Lung (tissue), 12 donors: Measurements from ENCODE around the gene MAPKAPK3. TPM values are rescaled to one million over a fixed set of nuclear protein-coding genes. Genes with fewer than 3 reads are reported as not detected.
A peak's percentile ranks its signal among the peaks of the same experiment; 100 is the strongest.

Experiments
- ATAC-seq: fragments of 200-7000 bp; cut with Tn5 transposase; one replicate; pipeline ENCODE4 v1.9.1; 2020; ENCODE audit warnings: moderate number of reproducible peaks; ENCODE audit not compliant: insufficient read depth, low FRiP score
- DNase-seq, 3 donors: peaks; one replicate each; pipeline ENCODE4 v3.0.0-alpha.2; 2013 to 2017
- H3K27ac ChIP-seq, 2 donors: one replicate each; pipeline ENCODE4 v1.5.1; 2013; ENCODE audit warnings: mild to moderate bottlenecking in 2 of 2, moderate library complexity in 2 of 2, control low read depth in 1 of 2, inconsistent platforms in 1 of 2, low read depth in 1 of 2, low read length in 1 of 2
- H3K27me3 ChIP-seq, 3 donors: one replicate each; pipeline ENCODE4 v1.5.1; 2013; ENCODE audit warnings: low read length in 2 of 3; ENCODE audit not compliant: control insufficient read depth in 3 of 3, insufficient read depth in 3 of 3
- H3K36me3 ChIP-seq, 4 donors: one replicate each; pipeline ENCODE4 v1.5.1; 2013; ENCODE audit warnings: low read length in 4 of 4, mild to moderate bottlenecking in 1 of 4, moderate library complexity in 1 of 4; ENCODE audit not compliant: control insufficient read depth in 4 of 4, insufficient read depth in 4 of 4
- H3K4me1 ChIP-seq, 5 donors: one replicate each; pipeline ENCODE4 v1.5.1; 2013; ENCODE audit warnings: low read length in 5 of 5, mild to moderate bottlenecking in 2 of 5, moderate library complexity in 1 of 5; ENCODE audit not compliant: control insufficient read depth in 5 of 5, insufficient read depth in 5 of 5
- H3K4me3 ChIP-seq: one replicate; pipeline ENCODE4 v1.5.1; 2013; ENCODE audit warnings: mild to moderate bottlenecking, control low read depth, moderate library complexity
- H3K9ac ChIP-seq, 2 donors: one replicate each; pipeline ENCODE4 v1.5.1; 2013; ENCODE audit warnings: low read length in 2 of 2, control low read depth in 1 of 2; ENCODE audit not compliant: insufficient read depth in 1 of 2
- H3K9me3 ChIP-seq, 4 donors: one replicate each; pipeline ENCODE4 v1.5.1; 2013; ENCODE audit warnings: low read length in 3 of 4, mild to moderate bottlenecking in 1 of 4, moderate library complexity in 1 of 4; ENCODE audit not compliant: control insufficient read depth in 4 of 4, insufficient read depth in 3 of 4
- WGBS, 2 donors: extraction: QIAGEN DNeasy Blood & Tissue Kit; methylation state at CpG; one replicate each; pipeline ENCODE4 v1.1.7; 2013; 5-methylcytosine and 5-hydroxymethylcytosine counted together
- polyA plus RNA-seq, 2 donors: library from polyadenylated mRNA; stranded (reverse); fragments of 200-250 nt; gene quantifications; one replicate each; pipeline ENCODE4 v1.2.1, GENCODE V29; 2013
- total RNA-seq, 2 donors: library from RNA; depleted of rRNA in 1 of 2; stranded (reverse); fragments of >200 nt in 1 of 2; gene quantifications; one replicate each; pipeline ENCODE4 v1.2.1, GENCODE V29; 2014 to 2021
- TF ChIP-seq, protein P1 (sequence below): IDR thresholded peaks from 2 replicates; pipeline ENCODE4 v1.5.1; 2012; ENCODE audit warnings: mild to moderate bottlenecking; ENCODE audit errors: control extremely low read depth, extremely low read depth
- donor health status: control.
- donor health status: control.
- donor health status: Bipolar disorder and iron deficiency.
- donor health status: healthy.
- donor health status: DM: yes; HTN: yes; CAD: no.

Gene MAPKAPK3
- total and polyA plus RNA-seq, 4 donors = 23.6 to 96.1 (median 71.4) TPM

DNA sequence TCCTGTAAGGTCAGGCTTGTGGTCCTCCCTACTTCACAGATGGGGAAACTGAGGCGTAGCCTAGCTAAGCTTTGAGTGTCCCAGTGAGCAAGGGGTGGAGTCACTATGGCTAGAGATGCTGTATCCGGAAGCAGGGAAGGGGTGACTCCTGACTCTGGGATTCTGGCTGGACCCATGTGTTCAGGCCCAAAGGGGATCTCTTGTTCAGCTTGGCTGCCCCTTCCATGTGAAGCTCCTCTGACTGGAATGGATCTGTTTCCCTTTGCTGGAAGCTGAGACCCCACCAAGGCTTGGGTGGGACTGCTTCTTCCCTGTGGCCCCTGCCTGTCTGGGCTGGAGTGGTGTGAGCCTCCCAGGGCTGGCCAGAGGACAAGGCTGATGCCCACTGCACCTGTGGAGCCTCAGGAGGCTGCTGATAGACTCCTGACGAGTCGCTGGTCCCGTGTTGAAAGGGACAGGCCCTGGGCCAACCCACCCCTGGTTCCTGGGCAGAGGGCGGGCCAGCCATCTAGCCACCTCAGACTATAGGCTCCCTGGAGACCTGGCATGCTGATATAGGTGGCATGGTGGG, 1.0 kb downstream of the MAPKAPK3 start:
- peak overlapping the region; percentile 80 for H3K4me3 ChIP-seq
- H3K4me1 ChIP-seq = peaks cover 3 to 24% (median 24%) of the 10 kb centered on the region in 5 donors
- ATAC-seq (no peak), DNase-seq (no peak)
- peaks cover 0 to 4% (median 4%) of the 10 kb centered on the region in 4 donors for H3K36me3 ChIP-seq
- H3K9ac ChIP-seq = peak overlapping the region in 1 of 2 donors; percentile 89
- no peaks in the 10 kb centered on the region for H3K27me3 ChIP-seq
- H3K27ac ChIP-seq = peak overlapping the region; percentile 92 to 96
- TF ChIP-seq, protein P1, sequence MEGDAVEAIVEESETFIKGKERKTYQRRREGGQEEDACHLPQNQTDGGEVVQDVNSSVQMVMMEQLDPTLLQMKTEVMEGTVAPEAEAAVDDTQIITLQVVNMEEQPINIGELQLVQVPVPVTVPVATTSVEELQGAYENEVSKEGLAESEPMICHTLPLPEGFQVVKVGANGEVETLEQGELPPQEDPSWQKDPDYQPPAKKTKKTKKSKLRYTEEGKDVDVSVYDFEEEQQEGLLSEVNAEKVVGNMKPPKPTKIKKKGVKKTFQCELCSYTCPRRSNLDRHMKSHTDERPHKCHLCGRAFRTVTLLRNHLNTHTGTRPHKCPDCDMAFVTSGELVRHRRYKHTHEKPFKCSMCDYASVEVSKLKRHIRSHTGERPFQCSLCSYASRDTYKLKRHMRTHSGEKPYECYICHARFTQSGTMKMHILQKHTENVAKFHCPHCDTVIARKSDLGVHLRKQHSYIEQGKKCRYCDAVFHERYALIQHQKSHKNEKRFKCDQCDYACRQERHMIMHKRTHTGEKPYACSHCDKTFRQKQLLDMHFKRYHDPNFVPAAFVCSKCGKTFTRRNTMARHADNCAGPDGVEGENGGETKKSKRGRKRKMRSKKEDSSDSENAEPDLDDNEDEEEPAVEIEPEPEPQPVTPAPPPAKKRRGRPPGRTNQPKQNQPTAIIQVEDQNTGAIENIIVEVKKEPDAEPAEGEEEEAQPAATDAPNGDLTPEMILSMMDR = no peak
- no peaks in the 10 kb centered on the region for H3K9me3 ChIP-seq
- WGBS, 2 donors = 29 to 45% methylated on average over 6 of the region's 6 CpGs

DNA sequence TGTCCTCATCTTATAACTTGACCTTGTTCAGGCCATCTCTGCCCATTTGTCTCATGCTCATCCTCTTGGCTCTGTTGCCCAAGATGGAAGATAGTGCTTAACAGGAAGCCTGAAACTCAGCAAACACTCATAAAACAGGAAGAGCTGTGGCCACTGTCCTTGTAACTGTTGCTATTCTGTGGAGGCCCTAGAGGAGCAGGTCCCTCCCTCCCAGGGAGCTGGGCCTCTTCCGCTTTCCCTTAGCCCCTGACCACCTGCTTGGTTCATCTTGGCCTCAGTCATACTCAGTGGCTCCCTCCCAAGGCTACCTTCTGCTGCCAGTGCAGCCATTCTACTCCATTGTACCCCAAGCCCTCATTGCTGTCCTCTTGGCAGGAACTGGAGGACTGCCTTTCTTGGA, 3.5 kb downstream of the MAPKAPK3 start:
- Histone ChIP-seq H3K36me3 (peaks cover 0 to 4% (median 2%) of the 10 kb centered on the region in 4 donors), H3K9me3 (no peaks in the 10 kb centered on the region), H3K4me1 (peaks cover 3 to 33% (median 14%) of the 10 kb centered on the region in 5 donors), H3K27ac (peak overlapping the region; percentile 59 to 68), H3K4me3 (no peak overlapping the region), H3K9ac (no peak overlapping the region), H3K27me3 (no peaks in the 10 kb centered on the region)
- WGBS, 2 donors = 19 to 74% methylated on average over 1 of the region's 1 CpG
- no peak for ATAC-seq
- DNase-seq = no peak
- TF ChIP-seq, protein P1 = no peak

DNA sequence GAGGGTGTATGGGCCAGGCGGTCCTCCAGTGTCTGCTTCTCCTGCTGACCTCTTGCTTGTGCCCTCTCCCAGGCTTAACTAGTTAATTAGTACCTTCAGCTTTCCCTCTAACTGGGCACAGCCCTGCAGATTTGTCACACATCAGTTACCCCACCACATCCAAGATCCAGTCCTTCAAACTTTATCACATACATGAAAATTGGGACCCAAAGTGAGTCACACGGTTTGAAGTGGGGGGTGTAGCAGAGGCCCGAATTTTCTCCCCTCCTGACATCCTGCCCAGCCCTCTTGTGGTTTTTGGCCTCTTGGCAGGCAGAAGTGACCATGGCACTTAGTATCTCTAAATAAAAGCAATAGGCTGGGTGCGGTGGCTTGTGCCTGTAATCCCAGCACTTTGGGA, 3.9 kb downstream of the MAPKAPK3 start:
- DNase-seq (no peak), ATAC-seq (no peak)
- H3K9ac ChIP-seq = no peak overlapping the region
- peak overlapping the region; percentile 59 to 68 for H3K27ac ChIP-seq
- TF ChIP-seq, protein P1 = no peak
- no peak overlapping the region for H3K4me3 ChIP-seq
- peaks cover 4 to 35% (median 14%) of the 10 kb centered on the region in 5 donors for H3K4me1 ChIP-seq
- H3K36me3 ChIP-seq = peaks cover 0 to 6% (median 2%) of the 10 kb centered on the region in 4 donors
- no peaks in the 10 kb centered on the region for H3K9me3 ChIP-seq
- H3K27me3 ChIP-seq = no peaks in the 10 kb centered on the region
- WGBS, 2 donors = 15 to 39% methylated on average over 4 of the region's 4 CpGs
